A549 (cell line): ENCODE results near the gene RAD51.

Experiments used
- SMC3 ChIP-seq: fragments of >200 bp; sonication (Bioruptor Twin); formaldehyde crosslinking; IDR thresholded peaks from 3 replicates; pipeline ENCODE4 v1.6.1; 2018; ENCODE audit warnings: inconsistent platforms
- ZFP36 ChIP-seq: fragments of 450-650 bp; IDR thresholded peaks from 2 replicates; pipeline ENCODE4 v1.6.1; 2014; ENCODE audit warnings: borderline replicate concordance; ENCODE audit not compliant: partially characterized antibody

DNA sequence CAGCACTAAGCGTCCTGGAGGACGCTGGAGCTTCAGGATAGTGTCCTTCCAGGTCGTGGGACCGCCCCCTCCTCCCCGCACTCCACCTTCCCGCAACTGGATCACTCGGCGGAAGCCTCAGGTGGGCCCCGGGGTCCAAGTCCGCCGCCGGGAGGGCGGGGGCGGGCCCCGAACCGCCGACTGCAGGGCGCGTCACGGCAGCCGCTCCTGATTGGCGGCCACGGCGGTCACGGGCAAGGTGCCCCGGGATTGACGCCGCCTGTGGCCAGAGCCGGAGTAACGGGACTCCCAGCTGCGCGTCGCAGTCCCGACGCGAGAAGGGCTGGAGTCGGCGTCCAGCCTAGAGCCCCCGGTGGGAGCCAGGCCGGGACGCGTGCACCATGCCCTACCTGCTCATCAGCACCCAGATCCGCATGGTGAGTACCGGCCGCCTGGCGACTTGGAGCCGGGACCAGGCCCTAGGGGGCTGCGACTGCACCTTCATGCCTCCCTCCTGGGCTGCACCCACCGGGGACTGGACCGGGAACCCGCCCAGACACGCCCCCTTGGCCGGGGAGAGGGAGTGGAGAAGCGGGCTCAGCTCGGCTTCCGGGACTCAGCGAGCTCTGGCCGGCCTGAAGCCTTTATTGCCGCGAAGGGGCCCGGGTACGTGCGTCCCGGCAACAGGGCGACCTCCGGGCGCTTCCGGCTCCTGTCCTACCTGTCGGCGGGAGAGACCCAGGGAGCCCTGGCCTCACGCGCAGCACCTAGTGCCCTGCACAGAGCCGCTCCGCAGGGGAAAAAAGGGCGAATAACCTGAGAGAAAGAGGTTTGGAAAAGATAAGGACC lies 69.0 kb downstream of the RAD51 start, which contains the start of gene GCHFR:
- TF ChIP-seq SMC3: no peak
- TF ChIP-seq ZFP36: no peak
